Stimulated activated CD8-positive, alpha-beta memory T cell treated with anti-CD3 and anti-CD28 coated beads, Interleukin-2, amount 100 ng/mL, for 1 hour (primary cell): Measurements from ENCODE around the gene CASKIN2.

Experiments
- DNase-seq, 2 donors: peaks; one replicate each; pipeline ENCODE4 v3.0.0-alpha.2; 2020; ENCODE audit warnings: low read depth in 2 of 2

The CASKIN2 gene, protein sequence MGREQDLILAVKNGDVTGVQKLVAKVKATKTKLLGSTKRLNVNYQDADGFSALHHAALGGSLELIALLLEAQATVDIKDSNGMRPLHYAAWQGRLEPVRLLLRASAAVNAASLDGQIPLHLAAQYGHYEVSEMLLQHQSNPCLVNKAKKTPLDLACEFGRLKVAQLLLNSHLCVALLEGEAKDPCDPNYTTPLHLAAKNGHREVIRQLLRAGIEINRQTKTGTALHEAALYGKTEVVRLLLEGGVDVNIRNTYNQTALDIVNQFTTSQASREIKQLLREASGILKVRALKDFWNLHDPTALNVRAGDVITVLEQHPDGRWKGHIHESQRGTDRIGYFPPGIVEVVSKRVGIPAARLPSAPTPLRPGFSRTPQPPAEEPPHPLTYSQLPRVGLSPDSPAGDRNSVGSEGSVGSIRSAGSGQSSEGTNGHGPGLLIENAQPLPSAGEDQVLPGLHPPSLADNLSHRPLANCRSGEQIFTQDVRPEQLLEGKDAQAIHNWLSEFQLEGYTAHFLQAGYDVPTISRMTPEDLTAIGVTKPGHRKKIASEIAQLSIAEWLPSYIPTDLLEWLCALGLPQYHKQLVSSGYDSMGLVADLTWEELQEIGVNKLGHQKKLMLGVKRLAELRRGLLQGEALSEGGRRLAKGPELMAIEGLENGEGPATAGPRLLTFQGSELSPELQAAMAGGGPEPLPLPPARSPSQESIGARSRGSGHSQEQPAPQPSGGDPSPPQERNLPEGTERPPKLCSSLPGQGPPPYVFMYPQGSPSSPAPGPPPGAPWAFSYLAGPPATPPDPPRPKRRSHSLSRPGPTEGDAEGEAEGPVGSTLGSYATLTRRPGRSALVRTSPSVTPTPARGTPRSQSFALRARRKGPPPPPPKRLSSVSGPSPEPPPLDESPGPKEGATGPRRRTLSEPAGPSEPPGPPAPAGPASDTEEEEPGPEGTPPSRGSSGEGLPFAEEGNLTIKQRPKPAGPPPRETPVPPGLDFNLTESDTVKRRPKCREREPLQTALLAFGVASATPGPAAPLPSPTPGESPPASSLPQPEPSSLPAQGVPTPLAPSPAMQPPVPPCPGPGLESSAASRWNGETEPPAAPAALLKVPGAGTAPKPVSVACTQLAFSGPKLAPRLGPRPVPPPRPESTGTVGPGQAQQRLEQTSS (N-terminal part only)

DNA sequence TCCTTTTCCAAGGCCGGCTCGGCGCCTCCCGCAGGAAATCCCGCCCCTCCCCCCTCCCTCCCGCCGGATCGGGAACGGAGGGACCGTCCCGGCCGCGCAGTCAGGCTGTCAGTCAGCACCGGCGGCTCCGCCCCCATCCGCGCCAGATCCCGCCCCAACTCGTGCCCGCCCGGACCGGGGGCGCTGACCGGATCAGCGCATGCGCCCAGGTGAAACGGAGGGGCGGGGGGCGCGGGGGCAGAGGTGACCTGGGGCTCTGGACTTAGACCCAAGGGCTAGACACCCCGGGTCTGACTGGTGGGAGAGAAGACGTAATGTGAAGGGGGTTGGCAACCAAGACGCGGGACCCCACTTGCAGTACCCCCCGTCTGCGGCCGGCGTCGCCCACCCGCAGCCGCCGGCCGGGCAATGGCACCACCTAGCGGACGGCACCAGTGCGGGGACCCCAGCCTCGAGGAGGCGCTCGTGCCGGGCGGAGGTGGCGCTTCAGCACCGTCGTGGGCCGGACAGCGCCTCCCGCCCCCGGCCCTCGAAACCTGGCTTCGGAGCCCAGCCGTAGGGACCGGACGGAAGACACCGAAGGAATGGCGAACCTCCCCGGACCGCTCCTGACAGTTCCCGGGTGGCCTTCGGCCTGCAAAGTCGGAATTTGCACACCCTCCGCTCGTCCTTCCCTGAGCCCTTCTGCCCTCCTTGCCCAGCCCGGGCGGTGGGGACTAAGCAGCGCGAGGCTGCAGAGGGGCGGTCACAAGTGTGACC is at the start of gene CASKIN2:
Gene CASKIN2, minus strand, starts transcription at position 42 of the 759 bp plus-strand sequence. CDS start 1,733 bp downstream, outside the sequence.
- DNase-seq: peak; percentile 51 to 61

DNA sequence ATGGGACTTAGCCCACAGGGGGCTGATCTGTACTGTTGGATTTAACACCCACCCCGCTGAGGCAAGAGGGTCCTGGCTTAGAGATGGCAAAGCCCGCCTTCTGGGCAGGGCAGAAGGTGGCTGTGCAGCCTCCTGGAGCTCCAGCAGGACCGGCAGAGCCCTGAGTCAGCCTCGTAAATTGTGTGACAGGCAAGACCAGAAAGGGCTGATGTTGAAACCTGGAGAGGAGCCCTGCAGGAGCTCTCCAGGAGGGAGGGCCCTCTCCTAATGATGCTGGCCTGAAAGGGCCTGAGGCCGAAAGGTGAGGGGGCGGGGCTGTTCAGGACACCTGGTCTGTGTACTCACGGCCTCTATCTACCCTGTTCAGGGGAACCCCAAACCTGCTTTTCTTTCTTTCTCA is 49.7 kb upstream of the CASKIN2 start:
- DNase-seq: no peak

DNA sequence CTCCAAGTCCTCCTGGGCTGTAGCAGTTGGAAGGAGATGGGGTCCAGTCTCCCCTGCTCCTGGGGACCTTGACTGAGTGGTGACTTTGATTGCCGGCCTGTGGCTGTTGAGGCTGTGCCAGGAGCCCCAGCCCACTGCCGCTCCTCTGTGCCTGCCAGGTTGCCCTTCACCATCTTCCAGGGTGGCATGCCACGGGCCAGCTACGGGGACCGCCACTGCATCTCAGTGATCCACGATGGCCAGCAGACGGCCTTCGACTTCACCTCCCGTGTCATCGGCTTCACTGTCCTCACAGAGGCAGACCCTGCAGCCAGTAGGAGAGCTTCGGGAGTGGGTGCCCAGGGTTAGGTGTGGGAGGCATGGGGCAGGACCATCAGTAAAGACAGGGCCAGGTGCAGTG is 48.9 kb upstream of the CASKIN2 start:
- no peak for DNase-seq

DNA sequence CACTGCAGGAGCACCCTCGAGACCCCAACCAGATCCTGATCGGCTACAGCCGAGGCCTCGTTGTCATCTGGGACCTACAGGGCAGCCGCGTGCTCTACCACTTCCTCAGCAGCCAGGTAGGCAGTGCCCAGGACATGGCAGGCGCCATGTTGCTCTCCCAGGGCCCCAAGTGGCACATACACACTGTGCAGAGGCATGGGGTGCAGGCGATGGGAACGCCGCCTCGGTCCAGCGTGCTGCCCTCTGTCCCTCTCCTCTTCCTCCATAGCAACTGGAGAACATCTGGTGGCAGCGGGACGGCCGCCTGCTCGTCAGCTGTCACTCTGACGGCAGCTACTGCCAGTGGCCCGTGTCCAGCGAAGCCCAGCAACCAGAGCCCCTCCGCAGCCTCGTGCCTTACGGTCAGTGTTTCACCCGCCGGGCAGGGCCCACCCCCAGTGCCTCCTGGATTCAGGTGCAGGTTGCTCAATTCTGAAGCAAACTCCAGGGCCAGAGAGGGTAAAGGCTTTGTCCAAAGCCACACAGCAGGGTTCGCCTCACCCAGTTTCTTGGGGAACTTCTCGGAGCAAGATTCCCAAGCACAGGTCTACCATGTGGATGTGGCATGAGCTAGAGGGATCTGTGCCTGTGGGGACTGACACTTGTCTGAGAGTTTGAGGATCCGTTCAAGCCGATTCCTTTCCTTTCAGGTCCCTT is 47.9 kb upstream of the CASKIN2 start:
- DNase-seq: no peak

DNA sequence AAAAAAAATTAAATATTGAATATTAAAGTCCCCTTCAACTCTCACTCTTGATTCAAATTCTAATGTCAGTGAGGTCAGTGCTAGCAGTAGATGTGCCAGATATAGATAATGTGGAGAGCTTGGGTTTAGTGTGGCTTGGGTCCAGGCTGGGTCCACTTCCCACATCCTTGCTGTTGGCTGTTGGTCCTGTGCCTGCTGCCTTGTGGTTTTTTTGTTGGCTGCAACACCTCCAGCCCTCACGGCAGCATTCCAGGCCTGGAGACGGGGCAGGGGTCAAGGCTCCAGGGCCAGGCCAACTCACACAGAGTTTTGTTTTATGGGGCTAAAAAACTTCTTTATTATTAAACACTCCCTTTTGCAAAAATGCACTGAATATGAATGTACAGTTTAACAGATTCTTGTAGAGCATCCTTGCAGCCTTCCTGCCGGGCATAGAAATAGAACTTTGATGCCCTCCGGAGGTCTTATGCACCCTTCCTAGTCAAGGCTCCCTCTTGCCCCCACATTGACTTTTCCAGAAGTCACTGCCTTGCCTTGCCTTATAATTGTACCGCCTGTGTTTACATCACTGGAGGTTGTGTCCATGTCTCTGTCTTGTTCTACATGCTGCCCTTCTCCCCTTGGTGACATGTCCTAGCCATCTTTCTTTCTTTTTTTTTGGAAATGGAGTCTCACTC is 46.7 kb upstream of the CASKIN2 start:
- DNase-seq: no peak

DNA sequence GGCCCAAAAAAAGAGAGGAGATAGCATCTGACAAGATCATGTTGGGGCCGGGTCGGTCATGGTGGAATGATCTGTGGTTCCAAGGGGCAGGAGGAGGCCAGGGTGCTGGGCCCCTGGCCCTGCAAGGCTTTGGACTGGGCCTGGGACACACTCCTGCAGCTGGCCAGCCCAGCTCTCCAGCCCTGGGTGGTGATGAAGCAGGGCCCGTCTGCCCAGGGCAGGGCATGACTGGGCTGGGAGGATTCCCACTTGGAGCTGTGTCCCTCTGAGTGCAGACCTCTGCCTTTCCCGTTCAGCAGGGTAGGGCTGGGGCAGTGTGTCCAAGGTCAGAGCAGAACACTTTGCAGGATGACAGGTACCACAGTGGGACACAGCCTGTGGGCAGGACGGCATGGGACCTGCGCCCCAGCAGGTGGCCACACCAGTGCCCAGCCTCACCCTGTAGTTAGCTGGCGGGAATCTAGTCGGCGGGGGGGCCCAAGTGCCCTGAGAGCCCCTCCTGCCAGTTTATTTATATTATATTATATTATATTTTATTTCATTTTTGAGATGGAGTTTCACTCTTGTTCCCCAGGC is 44.7 kb upstream of the CASKIN2 start:
- no peak for DNase-seq

DNA sequence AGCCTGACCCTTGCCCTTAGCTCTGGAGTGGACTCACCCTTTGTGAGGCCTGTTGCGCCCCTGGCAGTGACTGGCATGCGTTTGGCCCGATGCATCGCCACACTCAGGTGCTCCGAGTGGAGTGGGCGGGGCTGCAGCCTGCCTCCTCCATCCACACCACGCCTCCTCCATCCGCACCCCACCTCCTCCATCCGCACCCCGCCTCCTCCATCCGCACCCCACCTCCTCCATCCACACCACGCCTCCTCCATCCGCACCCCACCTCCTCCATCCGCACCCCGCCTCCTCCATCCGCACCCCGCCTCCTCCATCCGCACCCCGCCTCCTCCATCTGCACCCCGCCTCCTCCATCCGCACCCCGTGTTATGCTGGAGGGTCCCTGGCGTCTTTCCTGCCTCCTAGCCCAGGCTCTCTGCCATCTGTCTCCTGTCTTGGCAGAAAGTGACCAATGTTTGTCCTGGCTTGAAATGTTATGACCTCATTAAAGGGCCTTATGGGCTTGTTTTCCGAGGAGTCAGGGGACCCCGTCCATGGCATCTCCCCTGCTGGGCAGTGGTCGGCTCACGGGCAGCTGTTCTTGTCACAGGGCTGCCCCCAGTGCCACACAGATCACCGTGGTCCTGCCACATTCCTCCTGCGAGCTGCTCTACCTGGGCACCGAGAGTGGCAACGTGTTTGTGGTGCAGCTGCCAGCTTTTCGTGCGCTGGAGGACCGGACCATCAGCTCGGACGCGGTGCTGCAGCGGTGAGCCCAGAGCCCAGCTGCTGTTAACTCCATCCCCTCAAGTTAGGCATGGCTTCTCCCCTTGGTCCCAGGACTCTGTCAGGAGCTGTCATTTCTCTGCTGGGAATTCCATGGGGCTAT is 43.6 kb upstream of the CASKIN2 start:
- no peak for DNase-seq

DNA sequence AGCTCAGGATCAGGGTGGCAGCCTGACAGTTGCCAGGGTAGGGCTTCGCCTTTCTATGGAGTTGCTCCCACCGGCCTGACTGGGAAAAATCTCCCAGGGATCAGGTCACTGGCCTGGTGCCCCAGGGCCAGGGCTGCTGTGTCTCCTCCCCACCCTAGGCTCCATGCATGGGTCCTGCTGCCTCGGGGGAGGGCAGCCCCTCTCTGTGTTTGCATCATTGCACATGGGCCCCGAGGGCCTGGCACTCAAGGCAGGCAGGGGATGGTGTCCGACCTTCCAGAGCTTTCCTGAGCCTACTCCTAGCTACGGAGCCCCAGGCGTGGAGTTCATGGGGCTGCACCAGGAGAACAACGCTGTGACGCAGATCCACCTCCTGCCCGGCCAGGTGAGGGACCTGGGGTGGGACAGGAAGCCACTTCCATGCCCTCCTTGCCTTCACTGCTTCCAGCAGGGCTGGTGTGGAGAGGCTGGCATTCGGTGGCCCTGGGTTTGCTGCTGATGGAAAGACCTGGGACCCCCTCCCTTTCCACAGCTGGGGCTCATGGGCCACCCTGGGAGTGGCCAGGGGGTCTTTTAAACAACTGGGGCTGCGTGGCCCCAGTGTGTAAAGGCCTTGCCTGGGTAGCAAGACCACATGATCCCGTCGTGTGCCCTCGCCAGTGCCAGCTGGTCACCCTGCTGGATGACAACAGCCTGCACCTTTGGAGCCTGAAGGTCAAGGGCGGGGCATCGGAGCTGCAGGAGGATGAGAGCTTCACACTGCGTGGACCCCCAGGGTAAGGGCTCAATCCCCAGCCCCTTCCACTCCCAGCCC is 42.7 kb upstream of the CASKIN2 start:
- DNase-seq: no peak

DNA sequence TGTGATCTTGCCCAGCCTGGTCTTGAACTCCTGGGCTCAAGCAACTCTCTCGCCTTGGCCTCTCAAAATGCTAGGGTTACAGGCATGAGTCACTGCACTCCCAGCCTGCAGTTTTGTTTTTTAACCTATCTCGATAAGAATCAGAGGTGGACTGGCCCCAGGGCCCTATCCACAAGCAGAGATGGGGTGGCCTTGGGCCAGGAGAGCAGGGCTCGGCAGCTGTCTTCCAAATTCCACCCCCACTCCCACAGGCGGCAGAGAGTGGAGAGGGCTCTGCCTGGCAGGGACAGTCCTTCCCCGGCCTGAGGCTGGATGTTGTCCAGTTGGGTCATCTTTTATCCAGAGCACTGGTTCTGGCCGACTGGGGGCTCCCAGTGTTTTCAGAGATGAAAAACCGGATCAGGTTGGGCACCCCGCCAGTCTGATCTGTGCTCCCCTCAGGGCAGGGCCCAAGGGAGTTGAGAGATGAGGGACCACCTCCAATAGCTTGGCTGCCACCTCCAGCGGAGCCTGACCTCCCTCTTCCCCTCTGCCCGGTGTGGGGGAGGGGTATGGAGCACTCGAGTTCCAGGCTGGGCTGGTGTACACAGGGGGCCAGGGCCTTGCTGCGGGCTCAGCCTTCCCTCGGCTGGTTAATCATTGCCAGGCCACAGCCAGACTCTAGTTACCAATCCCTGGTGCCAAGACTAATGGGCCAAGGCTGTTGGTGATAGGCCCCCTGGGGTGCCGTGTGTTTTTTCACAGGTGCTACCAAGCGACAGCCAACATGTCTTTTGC is 41.9 kb upstream of the CASKIN2 start:
- DNase-seq: no peak

DNA sequence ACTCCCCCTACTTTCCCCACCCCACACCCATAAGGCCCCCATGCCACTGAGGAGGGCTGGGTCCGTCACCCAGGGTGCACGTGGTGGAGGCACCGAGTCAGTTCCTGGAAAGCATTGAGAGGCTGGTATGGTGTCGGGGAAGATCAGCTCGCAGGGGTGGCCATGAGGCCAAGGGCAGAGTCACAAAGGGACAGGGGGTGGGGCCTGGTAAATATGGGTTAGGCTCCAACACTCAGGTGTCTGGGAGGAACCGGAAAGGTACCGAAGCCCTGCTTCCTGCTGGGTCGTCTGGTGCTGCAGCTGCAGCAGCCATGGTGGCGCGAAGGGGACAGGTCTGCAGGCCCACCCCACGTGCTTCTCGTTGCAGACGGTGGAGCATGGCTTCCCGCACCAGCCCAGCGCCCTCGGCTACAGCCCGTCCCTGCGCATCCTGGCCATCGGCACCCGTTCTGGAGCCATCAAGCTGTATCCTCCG is 40.4 kb upstream of the CASKIN2 start:
- DNase-seq: no peak

DNA sequence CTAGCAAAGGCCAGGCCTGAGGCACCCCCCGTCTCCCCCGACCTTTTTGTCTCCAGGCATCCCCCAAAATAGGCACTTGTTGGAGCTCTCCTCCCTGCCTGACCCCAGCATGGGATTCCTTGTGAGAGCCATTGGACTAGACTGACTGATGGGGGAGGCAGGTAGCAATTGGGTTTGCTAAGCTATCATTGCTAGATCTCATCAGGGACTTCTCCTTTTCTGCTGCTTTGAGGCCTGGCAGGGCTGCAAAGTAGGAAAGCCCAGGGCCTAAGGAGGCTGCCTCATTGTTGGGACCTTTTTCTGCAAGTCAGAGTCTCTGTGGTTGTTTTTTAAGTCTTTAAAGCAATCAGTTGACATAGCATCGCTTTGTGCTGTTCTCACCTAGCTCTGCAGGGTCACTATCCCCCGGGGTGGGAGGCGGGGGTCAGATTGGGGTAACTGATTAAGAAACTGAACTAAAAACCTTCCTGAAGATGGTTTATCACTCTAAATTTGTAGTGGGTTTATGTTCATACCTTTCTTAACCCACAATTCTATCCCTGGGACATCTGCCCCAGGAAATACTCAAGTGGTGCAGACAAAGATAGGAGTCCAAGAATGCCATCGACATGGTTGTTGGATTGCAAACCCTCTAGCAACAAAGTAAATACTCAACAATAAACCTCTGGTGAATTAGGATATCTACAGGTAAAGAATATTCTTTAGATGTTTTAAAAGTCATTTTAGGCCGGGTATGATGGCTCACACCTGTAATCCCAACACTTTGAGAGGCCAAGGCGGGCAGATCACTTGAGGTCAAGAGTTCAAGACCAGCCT is 38.2 kb upstream of the CASKIN2 start:
- no peak for DNase-seq

DNA sequence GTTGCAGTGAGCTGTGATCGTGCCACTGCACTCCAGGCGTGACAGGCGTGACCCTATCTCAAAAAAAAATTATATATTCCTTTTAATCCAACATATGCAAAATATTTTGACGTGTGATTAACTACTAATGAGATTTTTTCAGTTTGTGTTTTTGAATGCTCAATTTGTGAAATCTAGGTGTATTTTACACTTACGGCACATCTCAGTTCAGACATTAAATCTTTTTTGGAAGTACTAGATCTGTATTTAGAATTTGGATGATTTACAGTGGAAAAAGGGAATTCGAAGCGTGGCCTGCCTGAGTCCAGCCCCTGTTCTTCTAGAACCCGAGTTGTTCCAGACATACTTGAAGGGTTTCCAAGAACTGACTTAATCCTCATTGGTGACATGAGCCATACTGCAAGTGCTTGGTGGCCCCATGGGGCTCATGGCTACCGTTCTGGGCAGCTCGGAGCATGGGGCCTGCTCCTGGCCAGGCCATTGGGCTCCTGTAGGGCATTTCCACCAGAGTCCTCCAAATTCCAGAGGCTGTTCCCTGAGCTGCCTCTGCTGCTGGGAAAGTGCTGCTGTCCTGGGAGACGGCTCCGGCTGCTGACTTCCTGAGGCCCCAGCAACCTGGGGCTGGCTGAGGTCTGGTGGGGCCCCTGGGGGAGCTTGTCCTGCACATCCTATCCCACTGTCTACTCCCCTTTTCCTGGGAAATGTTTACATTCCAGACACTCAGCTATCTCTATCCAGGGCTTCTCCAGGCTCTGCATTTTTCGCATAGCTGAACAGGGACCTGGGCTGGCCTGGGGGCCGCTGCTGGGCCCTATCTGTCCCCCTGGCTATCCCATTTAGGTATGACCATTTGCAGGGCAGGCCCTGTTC is 37.3 kb upstream of the CASKIN2 start:
- DNase-seq: no peak

DNA sequence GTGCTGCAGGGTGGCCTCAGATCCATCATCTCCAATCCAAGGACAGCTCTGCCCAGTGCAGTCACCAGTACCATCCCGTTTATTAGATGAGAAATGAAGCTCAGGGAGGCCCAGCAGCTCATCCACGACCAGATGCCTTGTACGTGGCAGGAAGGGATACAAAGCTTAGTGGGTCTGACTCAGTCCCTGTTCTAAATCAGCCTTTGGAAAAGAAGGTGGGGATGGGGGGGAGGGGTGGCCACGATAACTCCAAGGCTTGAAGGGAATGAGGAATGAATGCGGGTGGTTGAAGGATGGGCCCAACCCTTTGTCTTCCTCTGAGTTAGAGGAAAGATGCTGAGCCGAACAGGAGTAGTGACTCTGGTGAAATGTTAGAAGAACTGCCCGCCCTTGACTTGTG is 35.9 kb upstream of the CASKIN2 start:
- no peak for DNase-seq

DNA sequence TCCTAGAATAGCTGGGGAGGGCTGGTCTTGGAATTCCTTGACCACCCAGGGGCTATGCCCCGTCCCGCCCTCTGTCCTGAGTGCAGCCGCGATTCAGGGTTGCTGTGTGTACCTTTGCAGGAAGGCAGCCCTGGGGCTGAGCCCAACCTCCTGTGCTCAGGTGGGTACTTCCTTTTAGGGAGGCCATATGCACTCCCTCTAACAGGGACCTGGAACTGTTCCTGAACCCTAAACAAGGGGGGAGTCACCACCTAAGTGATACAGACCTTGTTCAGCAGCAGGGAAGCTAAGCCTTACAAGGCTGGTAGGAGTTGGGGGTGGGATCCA is 34.8 kb upstream of the CASKIN2 start:
- no peak for DNase-seq
